Measurements from ENCODE around the gene CALR3.

CALR3 gene

GRCh38 chr19:16457954-16458331, 38.0 kb downstream of the CALR3 start:
- in situ Hi-C loops (cut with HindIII; ENCODE audit: low sequenced_read_pairs): no loop called here
- no peak overlapping the region for H3K4me3 ChIP-seq (ENCODE audit: low read depth, low read length)
- no peak for DNase-seq (ENCODE audit: low read depth, low spot score)
- no peak for TF ChIP-seq CTCF (IDR thresholded peaks at IDR 0.05; ENCODE audit: low read depth, low read length)

- no peak for TF ChIP-seq CTCF (IDR thresholded peaks at IDR 0.05; ENCODE audit: low read depth, low read length)
- no peak overlapping the region for H3K4me3 ChIP-seq (ENCODE audit: low read depth, low read length)
- no peak for DNase-seq (ENCODE audit: low read depth, low spot score)
- in situ Hi-C loops (cut with HindIII; ENCODE audit: low sequenced_read_pairs): no loop called here
Measured at GRCh38 chr19:16457195-16457953, 38.6 kb downstream of the CALR3 start.

- no peak overlapping the region for H3K4me3 ChIP-seq (ENCODE audit: low read depth, low read length)
- in situ Hi-C loops (cut with HindIII; ENCODE audit: low sequenced_read_pairs): no loop called here
- no peak for TF ChIP-seq CTCF (IDR thresholded peaks at IDR 0.05; ENCODE audit: low read depth, low read length)
- no peak for DNase-seq (ENCODE audit: low read depth, low spot score)
Measured at GRCh38 chr19:16456652-16457194, 39.2 kb downstream of the CALR3 start.

- H3K4me3 ChIP-seq (ENCODE audit: low read depth, low read length): no peak overlapping the region
- TF ChIP-seq CTCF (IDR thresholded peaks at IDR 0.05; ENCODE audit: low read depth, low read length): no peak
- DNase-seq (ENCODE audit: low read depth, low spot score): no peak
- in situ Hi-C loops (cut with HindIII; ENCODE audit: low sequenced_read_pairs): no loop called here
Measured at GRCh38 chr19:16455489-16455888, 40.5 kb downstream of the CALR3 start.

- no peak for DNase-seq (ENCODE audit: low read depth, low spot score)
- in situ Hi-C loops (cut with HindIII; ENCODE audit: low sequenced_read_pairs): no loop called here
- no peak for TF ChIP-seq CTCF (IDR thresholded peaks at IDR 0.05; ENCODE audit: low read depth, low read length)
- H3K4me3 ChIP-seq (ENCODE audit: low read depth, low read length): no peak overlapping the region
Measured at GRCh38 chr19:16454351-16454918, 41.5 kb downstream of the CALR3 start.

- H3K4me3 ChIP-seq (ENCODE audit: low read depth, low read length): no peak overlapping the region
- TF ChIP-seq CTCF (IDR thresholded peaks at IDR 0.05; ENCODE audit: low read depth, low read length): no peak
- in situ Hi-C loops (cut with HindIII; ENCODE audit: low sequenced_read_pairs): no loop called here
- DNase-seq (ENCODE audit: low read depth, low spot score): no peak
Measured at GRCh38 chr19:16452325-16452724, 43.6 kb downstream of the CALR3 start.

All from astrocyte of the spinal cord (primary cell).